WTC11 (cell line): ENCODE data around the gene TESK2.
"Not testable (repeated sequence)": the region's sequence is repeated elsewhere in the genome, so short reads cannot be mapped to it uniquely, and the experiment has no call there.

ENCODE experiments used
- CREM ChIP-seq: sonication (generic); formaldehyde crosslinking; IDR thresholded peaks from 2 replicates; pipeline ENCODE4 v1.8.1; 2022; ENCODE audit warnings: mild to moderate bottlenecking, missing genetic modification reagents, moderate library complexity
- GTF2I ChIP-seq: fragments of 250-450 bp; sonication (Bioruptor Pico); conservative IDR thresholded peaks from 2 replicates; pipeline ENCODE4 v1.4.0; 2021; ENCODE audit warnings: mild to moderate bottlenecking
- IRF2 ChIP-seq: sonication (generic); formaldehyde crosslinking; IDR thresholded peaks from 2 replicates; pipeline ENCODE4 v1.8.0; 2022; ENCODE audit warnings: low read depth, missing genetic modification reagents, borderline replicate concordance
- MXD4 ChIP-seq: fragments of 250-450 bp; sonication (Bioruptor Pico); IDR thresholded peaks from 2 replicates; pipeline ENCODE4 v1.8.0; 2021; ENCODE audit warnings: mild to moderate bottlenecking, moderate library complexity, borderline replicate concordance
- NFYB ChIP-seq: sonication (generic); formaldehyde crosslinking; conservative IDR thresholded peaks from 2 replicates; pipeline ENCODE4 v1.8.0; 2022; ENCODE audit warnings: low read depth, missing genetic modification reagents
- NR3C1 ChIP-seq: sonication (generic); formaldehyde crosslinking; conservative IDR thresholded peaks from 2 replicates; pipeline ENCODE4 v1.8.1; 2023; ENCODE audit warnings: low read depth, mild to moderate bottlenecking, missing genetic modification reagents
- ZNF121 ChIP-seq: sonication (generic); formaldehyde crosslinking; IDR thresholded peaks from 2 replicates; pipeline ENCODE4 v1.8.0; 2023; ENCODE audit warnings: missing genetic modification reagents
- TF ChIP-seq, protein P1 (sequence below): fragments of 200-600 bp; IDR thresholded peaks from 2 replicates; pipeline ENCODE4 v1.8.0; 2022; ENCODE audit warnings: antibody characterized with exemption
- TF ChIP-seq, protein P2 (sequence below): sonication (generic); formaldehyde crosslinking; IDR thresholded peaks from 2 replicates; pipeline ENCODE4 v1.8.1; 2022; ENCODE audit warnings: low read depth, missing genetic modification reagents, borderline replicate concordance
- TF ChIP-seq, protein P3 (sequence below): sonication (generic); formaldehyde crosslinking; IDR thresholded peaks from 2 replicates; pipeline ENCODE4 v1.8.1; 2023; ENCODE audit warnings: mild to moderate bottlenecking, missing genetic modification reagents
- TF ChIP-seq, protein P4 (sequence below): sonication (generic); formaldehyde crosslinking; IDR thresholded peaks from 2 replicates; pipeline ENCODE4 v1.8.1; 2023; ENCODE audit warnings: mild to moderate bottlenecking, missing genetic modification reagents, moderate library complexity

DNA sequence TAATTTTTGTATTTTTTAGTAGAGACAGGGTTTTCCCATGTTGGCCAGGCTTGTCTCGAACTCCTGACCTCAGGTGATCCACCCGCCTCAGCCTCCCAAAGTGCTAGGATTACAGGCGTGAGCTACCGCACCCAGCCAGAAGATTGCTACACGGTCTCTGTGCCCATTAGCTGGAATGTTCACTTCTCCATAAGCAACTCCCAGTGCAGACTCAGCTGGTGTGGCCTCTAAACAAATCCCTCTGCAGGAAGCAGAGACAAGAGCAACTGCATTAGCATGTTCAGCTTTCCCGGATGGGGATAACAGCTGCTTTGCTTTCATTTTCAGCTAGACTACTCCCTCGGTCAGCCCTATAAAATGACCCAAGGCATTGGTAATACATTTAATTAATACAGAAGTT lies 130.0 kb downstream of the TESK2 start:
- TF ChIP-seq, protein P1, sequence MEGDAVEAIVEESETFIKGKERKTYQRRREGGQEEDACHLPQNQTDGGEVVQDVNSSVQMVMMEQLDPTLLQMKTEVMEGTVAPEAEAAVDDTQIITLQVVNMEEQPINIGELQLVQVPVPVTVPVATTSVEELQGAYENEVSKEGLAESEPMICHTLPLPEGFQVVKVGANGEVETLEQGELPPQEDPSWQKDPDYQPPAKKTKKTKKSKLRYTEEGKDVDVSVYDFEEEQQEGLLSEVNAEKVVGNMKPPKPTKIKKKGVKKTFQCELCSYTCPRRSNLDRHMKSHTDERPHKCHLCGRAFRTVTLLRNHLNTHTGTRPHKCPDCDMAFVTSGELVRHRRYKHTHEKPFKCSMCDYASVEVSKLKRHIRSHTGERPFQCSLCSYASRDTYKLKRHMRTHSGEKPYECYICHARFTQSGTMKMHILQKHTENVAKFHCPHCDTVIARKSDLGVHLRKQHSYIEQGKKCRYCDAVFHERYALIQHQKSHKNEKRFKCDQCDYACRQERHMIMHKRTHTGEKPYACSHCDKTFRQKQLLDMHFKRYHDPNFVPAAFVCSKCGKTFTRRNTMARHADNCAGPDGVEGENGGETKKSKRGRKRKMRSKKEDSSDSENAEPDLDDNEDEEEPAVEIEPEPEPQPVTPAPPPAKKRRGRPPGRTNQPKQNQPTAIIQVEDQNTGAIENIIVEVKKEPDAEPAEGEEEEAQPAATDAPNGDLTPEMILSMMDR: not testable (repeated sequence)
- TF ChIP-seq CREM (CRISPR knock-in tag); NFYB (CRISPR knock-in tag); ZNF121; NR3C1 (CRISPR knock-in tag); MXD4 (CRISPR knock-in tag); IRF2 (CRISPR knock-in tag); GTF2I (CRISPR knock-in tag): not testable (repeated sequence)
- TF ChIP-seq, protein P2, sequence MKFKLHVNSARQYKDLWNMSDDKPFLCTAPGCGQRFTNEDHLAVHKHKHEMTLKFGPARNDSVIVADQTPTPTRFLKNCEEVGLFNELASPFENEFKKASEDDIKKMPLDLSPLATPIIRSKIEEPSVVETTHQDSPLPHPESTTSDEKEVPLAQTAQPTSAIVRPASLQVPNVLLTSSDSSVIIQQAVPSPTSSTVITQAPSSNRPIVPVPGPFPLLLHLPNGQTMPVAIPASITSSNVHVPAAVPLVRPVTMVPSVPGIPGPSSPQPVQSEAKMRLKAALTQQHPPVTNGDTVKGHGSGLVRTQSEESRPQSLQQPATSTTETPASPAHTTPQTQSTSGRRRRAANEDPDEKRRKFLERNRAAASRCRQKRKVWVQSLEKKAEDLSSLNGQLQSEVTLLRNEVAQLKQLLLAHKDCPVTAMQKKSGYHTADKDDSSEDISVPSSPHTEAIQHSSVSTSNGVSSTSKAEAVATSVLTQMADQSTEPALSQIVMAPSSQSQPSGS: not testable (repeated sequence)
- TF ChIP-seq, protein P3, sequence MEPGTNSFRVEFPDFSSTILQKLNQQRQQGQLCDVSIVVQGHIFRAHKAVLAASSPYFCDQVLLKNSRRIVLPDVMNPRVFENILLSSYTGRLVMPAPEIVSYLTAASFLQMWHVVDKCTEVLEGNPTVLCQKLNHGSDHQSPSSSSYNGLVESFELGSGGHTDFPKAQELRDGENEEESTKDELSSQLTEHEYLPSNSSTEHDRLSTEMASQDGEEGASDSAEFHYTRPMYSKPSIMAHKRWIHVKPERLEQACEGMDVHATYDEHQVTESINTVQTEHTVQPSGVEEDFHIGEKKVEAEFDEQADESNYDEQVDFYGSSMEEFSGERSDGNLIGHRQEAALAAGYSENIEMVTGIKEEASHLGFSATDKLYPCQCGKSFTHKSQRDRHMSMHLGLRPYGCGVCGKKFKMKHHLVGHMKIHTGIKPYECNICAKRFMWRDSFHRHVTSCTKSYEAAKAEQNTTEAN (CRISPR knock-in tag): not testable (repeated sequence)
- TF ChIP-seq, protein P4, sequence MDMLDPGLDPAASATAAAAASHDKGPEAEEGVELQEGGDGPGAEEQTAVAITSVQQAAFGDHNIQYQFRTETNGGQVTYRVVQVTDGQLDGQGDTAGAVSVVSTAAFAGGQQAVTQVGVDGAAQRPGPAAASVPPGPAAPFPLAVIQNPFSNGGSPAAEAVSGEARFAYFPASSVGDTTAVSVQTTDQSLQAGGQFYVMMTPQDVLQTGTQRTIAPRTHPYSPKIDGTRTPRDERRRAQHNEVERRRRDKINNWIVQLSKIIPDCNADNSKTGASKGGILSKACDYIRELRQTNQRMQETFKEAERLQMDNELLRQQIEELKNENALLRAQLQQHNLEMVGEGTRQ (CRISPR knock-in tag): not testable (repeated sequence)
